Neural cell (in vitro differentiated cells): ENCODE measurements around the gene ZNF415. TPM values are rescaled to one million over a fixed set of nuclear protein-coding genes. Genes with fewer than 3 reads are reported as not detected.

Source experiments
- H2AFZ ChIP-seq: fragments of 200-600, 300-800 bp; sonication (generic), shearing (Covaris generic); 2 replicates; pipeline ENCODE4 v1.6.0; 2014; ENCODE audit warnings: low read depth, mild to moderate bottlenecking, antibody characterized with exemption, low read length, moderate library complexity
- H3F3A ChIP-seq: fragments of 200-600 bp; shearing (Covaris generic); 2 replicates; pipeline ENCODE4 v1.6.1; 2016; ENCODE audit warnings: mild to moderate bottlenecking, moderate library complexity, mixed read lengths, antibody characterized with exemption, low read length; ENCODE audit not compliant: insufficient read depth, poor library complexity, severe bottlenecking
- H3K27ac ChIP-seq: fragments of 200-600, 300-800 bp; sonication (generic), shearing (Covaris generic); 2 replicates; pipeline ENCODE4 v1.5.1; 2014; ENCODE audit warnings: mild to moderate bottlenecking, low read length, moderate library complexity
- H3K27me3 ChIP-seq: fragments of 300-800, 200-600 bp; sonication (generic), shearing (Covaris generic); 2 replicates; pipeline ENCODE4 v1.6.0; 2014; ENCODE audit warnings: mild to moderate bottlenecking, low read depth, low read length, moderate library complexity; ENCODE audit not compliant: insufficient read depth
- H3K36me3 ChIP-seq: fragments of 300-800, 200-600 bp; sonication (generic), shearing (Covaris generic); 2 replicates; pipeline ENCODE4 v1.5.1; 2014; ENCODE audit warnings: mild to moderate bottlenecking, antibody characterized with exemption, low read length, moderate library complexity; ENCODE audit not compliant: insufficient read depth
- H3K4me2 ChIP-seq: fragments of 300-800, 200-600 bp; sonication (generic), shearing (Covaris generic); 2 replicates; pipeline ENCODE4 v1.6.0; 2014; ENCODE audit warnings: mild to moderate bottlenecking, low read length
- H3K4me3 ChIP-seq: fragments of 300-800, 200-600 bp; sonication (generic), shearing (Covaris generic); 2 replicates; pipeline ENCODE4 v1.5.1; 2014; ENCODE audit warnings: mild to moderate bottlenecking, low read length, moderate library complexity
- H3K79me2 ChIP-seq: fragments of 200-600 bp; shearing (Covaris generic); replicated peaks from 2 replicates; pipeline ENCODE4 v1.6.0; 2014; ENCODE audit warnings: mild to moderate bottlenecking, low read length, moderate library complexity; ENCODE audit not compliant: insufficient read depth
- H3K9ac ChIP-seq: fragments of 300-800, 200-600 bp; sonication (generic), shearing (Covaris generic); 2 replicates; pipeline ENCODE4 v1.6.1; 2016; ENCODE audit warnings: mild to moderate bottlenecking, low read length, mixed read lengths
- H3K9me2 ChIP-seq: fragments of 200-600 bp; shearing (Covaris generic); 2 replicates; pipeline ENCODE4 v1.6.1; 2016; ENCODE audit warnings: mild to moderate bottlenecking, low read length, mixed read lengths; ENCODE audit not compliant: insufficient read depth
- H3K9me3 ChIP-seq: fragments of 200-600, 300-800 bp; sonication (generic), shearing (Covaris generic); 2 replicates; pipeline ENCODE4 v1.6.1; 2016; ENCODE audit warnings: mild to moderate bottlenecking, mixed run types, low read length, moderate library complexity, mixed read lengths
- H4K20me1 ChIP-seq: fragments of 200-600 bp; shearing (Covaris generic); 2 replicates; pipeline ENCODE4 v1.6.1; 2016; ENCODE audit warnings: mild to moderate bottlenecking, mixed run types; ENCODE audit not compliant: insufficient read depth
- EP300 ChIP-seq: fragments of 450-650 bp; conservative IDR thresholded peaks from 2 replicates; pipeline ENCODE4 v1.6.1; 2014; ENCODE audit warnings: antibody characterized with exemption, mild to moderate bottlenecking, moderate library complexity; ENCODE audit not compliant: poor library complexity, severe bottlenecking
- EZH2 ChIP-seq: fragments of 200-600, 300-800 bp; shearing (Covaris generic), sonication (generic); IDR thresholded peaks from 2 replicates; pipeline ENCODE4 v1.6.1; 2014; ENCODE audit warnings: antibody characterized with exemption, low read length, borderline replicate concordance, mild to moderate bottlenecking; ENCODE audit not compliant: insufficient read depth, poor library complexity, severe bottlenecking
- MXI1 ChIP-seq: fragments of 450-650 bp; conservative IDR thresholded peaks from 2 replicates; pipeline ENCODE4 v1.6.1; 2014; ENCODE audit warnings: antibody characterized with exemption, mild to moderate bottlenecking; ENCODE audit not compliant: poor library complexity, severe bottlenecking
- POLR2AphosphoS5 ChIP-seq: IDR thresholded peaks from 2 replicates; pipeline ENCODE4 v1.6.1; 2012
- RAD21 ChIP-seq: fragments of 450-650 bp; conservative IDR thresholded peaks from 2 replicates; pipeline ENCODE4 v1.6.1; 2014; ENCODE audit warnings: antibody characterized with exemption, mild to moderate bottlenecking, moderate library complexity
- SMC3 ChIP-seq: fragments of 450-650 bp; conservative IDR thresholded peaks from 2 replicates; pipeline ENCODE4 v1.6.1; 2014; ENCODE audit warnings: antibody characterized with exemption, mild to moderate bottlenecking, moderate library complexity; ENCODE audit not compliant: poor library complexity
- TAF1 ChIP-seq: IDR thresholded peaks from 2 replicates; pipeline ENCODE4 v1.6.1; 2012; ENCODE audit warnings: low read depth
- polyA plus RNA-seq: library from polyadenylated mRNA; depleted of rRNA; stranded (reverse); fragments of >200 nt; gene quantifications from 2 replicates; pipeline ENCODE4 v1.2.3, GENCODE V29; 2014
- TF ChIP-seq, protein P1 (sequence below): fragments of 450-650 bp; IDR thresholded peaks from 2 replicates; pipeline ENCODE4 v1.5.1; 2014; ENCODE audit warnings: antibody characterized with exemption, mild to moderate bottlenecking, moderate library complexity; ENCODE audit not compliant: poor library complexity, severe bottlenecking
- TF ChIP-seq, protein P2 (sequence below): IDR thresholded peaks from 2 replicates; pipeline ENCODE4 v1.6.1; 2012; ENCODE audit warnings: borderline replicate concordance

ZNF415 gene
- polyA plus RNA-seq, 1 donor from 2014 or later = 25.9 TPM

DNA sequence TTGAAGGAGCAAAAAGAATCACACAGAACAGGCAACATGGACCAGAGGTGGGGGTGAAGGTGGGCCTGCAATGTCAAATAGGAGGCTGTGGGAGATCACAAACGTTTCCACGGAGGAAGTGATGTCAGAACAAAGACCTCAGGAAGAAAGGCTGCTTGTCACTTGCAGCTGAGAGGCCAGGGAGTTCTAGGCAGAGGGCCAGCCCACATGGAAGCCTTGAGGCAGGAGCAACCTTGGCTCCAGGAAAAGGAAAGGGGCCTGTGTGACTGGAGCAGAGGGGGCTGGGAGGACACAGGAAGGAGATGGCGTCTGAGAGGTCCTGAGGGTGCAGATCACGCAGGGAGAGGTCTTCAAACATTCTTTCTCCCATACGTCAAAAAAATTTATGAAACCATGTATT, 45.8 kb downstream of the ZNF415 start:
- Histone ChIP-seq H3K9me2 (no peaks in the 10 kb centered on the region), H3K4me3 (no peak overlapping the region), H3K4me2 (no peak overlapping the region), H3K27ac (no peak overlapping the region), H3K9ac (no peak overlapping the region), H2AFZ (no peak overlapping the region), H3K27me3 (no peaks in the 10 kb centered on the region), H3K9me3 (no peaks in the 10 kb centered on the region), H3K79me2 (no peaks in the 10 kb centered on the region), H3K36me3 (peaks cover 4% of the 10 kb centered on the region), H3F3A (no peaks in the 10 kb centered on the region), H4K20me1 (no peaks in the 10 kb centered on the region)
- TF ChIP-seq, protein P1, sequence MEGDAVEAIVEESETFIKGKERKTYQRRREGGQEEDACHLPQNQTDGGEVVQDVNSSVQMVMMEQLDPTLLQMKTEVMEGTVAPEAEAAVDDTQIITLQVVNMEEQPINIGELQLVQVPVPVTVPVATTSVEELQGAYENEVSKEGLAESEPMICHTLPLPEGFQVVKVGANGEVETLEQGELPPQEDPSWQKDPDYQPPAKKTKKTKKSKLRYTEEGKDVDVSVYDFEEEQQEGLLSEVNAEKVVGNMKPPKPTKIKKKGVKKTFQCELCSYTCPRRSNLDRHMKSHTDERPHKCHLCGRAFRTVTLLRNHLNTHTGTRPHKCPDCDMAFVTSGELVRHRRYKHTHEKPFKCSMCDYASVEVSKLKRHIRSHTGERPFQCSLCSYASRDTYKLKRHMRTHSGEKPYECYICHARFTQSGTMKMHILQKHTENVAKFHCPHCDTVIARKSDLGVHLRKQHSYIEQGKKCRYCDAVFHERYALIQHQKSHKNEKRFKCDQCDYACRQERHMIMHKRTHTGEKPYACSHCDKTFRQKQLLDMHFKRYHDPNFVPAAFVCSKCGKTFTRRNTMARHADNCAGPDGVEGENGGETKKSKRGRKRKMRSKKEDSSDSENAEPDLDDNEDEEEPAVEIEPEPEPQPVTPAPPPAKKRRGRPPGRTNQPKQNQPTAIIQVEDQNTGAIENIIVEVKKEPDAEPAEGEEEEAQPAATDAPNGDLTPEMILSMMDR = no peak
- no peak for TF ChIP-seq EP300
- TF ChIP-seq SMC3 = no peak
- TF ChIP-seq POLR2AphosphoS5 = no peak
- TF ChIP-seq EZH2 = no peak
- no peak for TF ChIP-seq TAF1
- no peak for TF ChIP-seq RAD21
- TF ChIP-seq, protein P2, sequence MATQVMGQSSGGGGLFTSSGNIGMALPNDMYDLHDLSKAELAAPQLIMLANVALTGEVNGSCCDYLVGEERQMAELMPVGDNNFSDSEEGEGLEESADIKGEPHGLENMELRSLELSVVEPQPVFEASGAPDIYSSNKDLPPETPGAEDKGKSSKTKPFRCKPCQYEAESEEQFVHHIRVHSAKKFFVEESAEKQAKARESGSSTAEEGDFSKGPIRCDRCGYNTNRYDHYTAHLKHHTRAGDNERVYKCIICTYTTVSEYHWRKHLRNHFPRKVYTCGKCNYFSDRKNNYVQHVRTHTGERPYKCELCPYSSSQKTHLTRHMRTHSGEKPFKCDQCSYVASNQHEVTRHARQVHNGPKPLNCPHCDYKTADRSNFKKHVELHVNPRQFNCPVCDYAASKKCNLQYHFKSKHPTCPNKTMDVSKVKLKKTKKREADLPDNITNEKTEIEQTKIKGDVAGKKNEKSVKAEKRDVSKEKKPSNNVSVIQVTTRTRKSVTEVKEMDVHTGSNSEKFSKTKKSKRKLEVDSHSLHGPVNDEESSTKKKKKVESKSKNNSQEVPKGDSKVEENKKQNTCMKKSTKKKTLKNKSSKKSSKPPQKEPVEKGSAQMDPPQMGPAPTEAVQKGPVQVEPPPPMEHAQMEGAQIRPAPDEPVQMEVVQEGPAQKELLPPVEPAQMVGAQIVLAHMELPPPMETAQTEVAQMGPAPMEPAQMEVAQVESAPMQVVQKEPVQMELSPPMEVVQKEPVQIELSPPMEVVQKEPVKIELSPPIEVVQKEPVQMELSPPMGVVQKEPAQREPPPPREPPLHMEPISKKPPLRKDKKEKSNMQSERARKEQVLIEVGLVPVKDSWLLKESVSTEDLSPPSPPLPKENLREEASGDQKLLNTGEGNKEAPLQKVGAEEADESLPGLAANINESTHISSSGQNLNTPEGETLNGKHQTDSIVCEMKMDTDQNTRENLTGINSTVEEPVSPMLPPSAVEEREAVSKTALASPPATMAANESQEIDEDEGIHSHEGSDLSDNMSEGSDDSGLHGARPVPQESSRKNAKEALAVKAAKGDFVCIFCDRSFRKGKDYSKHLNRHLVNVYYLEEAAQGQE = no peak
- TF ChIP-seq MXI1 = no peak

DNA sequence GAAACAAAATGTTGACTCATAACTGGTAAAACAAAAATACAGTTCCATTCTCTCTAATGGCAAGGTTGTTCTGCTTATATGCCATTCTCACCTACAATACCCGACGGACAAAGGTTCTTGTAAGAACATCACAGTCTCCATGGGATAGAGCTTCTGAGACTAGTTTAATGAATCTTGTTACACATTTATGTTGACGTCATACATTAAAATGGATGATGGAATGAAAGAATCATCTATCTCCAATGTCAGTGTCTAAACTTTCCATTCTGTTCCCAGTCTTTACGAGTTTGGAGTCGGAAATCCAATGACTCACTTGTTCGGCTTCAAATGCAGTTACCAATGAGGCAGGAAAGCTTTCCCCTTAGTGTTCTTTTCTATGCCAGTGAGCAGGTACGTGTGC, 47.2 kb downstream of the ZNF415 start:
- Histone ChIP-seq H3K9me2 (no peaks in the 10 kb centered on the region), H3K79me2 (no peaks in the 10 kb centered on the region), H2AFZ (no peak overlapping the region), H3K27me3 (no peaks in the 10 kb centered on the region), H3K36me3 (peaks cover 4% of the 10 kb centered on the region), H3K27ac (no peak overlapping the region), H4K20me1 (no peaks in the 10 kb centered on the region), H3K9ac (no peak overlapping the region), H3K4me3 (no peak overlapping the region), H3K4me2 (no peak overlapping the region), H3K9me3 (peaks cover 6% of the 10 kb centered on the region), H3F3A (no peaks in the 10 kb centered on the region)
- TF ChIP-seq, protein P1 = no peak
- no peak for TF ChIP-seq MXI1
- TF ChIP-seq EP300 = no peak
- TF ChIP-seq SMC3 = no peak
- TF ChIP-seq RAD21 = no peak
- TF ChIP-seq EZH2 = no peak
- no peak for TF ChIP-seq TAF1
